MG63 (cell line): ENCODE measurements around the gene OR9G4. TPM values are rescaled to one million over a fixed set of nuclear protein-coding genes. Genes with fewer than 3 reads are reported as not detected.

Source experiments
- DNase-seq: peaks from one replicate; pipeline ENCODE4 v3.0.0-alpha.2; 2020
- H3K27me3 ChIP-seq: fragments of 250-450 bp; sonication (Bioruptor Pico); 2 replicates; pipeline ENCODE4 v1.5.1; 2020; ENCODE audit warnings: mild to moderate bottlenecking, moderate library complexity
- H3K36me3 ChIP-seq: fragments of 250-450 bp; sonication (Bioruptor Pico); 2 replicates; pipeline ENCODE4 v1.5.1; 2020; ENCODE audit warnings: mild to moderate bottlenecking, moderate library complexity
- H3K4me3 ChIP-seq: fragments of 250-450 bp; sonication (Bioruptor Pico); 2 replicates; pipeline ENCODE4 v1.5.1; 2020; ENCODE audit warnings: mild to moderate bottlenecking, moderate library complexity
- H3K9me3 ChIP-seq: fragments of 250-450 bp; sonication (Bioruptor Pico); 2 replicates; pipeline ENCODE4 v1.5.1; 2020; ENCODE audit warnings: mild to moderate bottlenecking, moderate library complexity
- total RNA-seq: library from RNA; depleted of rRNA; stranded (reverse); fragments of >200 nt; shearing (Covaris generic); gene quantifications from 2 replicates; pipeline ENCODE4 v1.2.3, GENCODE V29; 2014; ENCODE audit warnings: low replicate concordance; rRNA removed

OR9G4 gene
- not detected in 2 replicates for total RNA-seq

DNA sequence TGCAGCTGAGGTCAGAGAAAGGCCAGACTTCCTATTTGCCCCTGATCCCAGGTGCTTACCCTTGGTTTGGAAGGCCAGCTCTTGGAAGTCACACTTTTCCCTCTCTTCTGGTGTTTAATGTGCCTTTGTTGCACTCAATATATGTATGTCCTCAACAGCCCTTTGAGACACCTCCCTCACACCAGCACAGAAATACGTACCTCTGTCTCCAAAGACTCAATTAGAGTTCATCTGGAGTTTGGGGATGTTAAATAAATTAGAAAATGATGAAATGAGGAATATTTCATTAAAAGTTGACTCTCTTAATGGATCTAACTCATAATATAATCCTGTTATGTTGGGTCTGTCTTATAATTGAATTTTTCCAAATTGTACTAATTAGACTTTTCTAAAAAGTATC is at the start of gene OR9G4:
OR9G4 (minus strand) TSS at position 101 of the 400 bp plus-strand sequence. CDS start 4,931 bp downstream, outside the sequence.
- Histone ChIP-seq H3K36me3 (no peaks in the 10 kb centered on the region), H3K9me3 (no peaks in the 10 kb centered on the region), H3K27me3 (no peaks in the 10 kb centered on the region; the same call in 1 of the 2 replicates), H3K4me3 (no peak within 1 kb of the TSS)
- DNase-seq, result no peak

GRCh38 chr11:56783448-56784041 is 35.0 kb upstream of the OR9G4 start:
- Histone ChIP-seq H3K36me3 (no peaks in the 10 kb centered on the region), H3K4me3 (no peak overlapping the region), H3K9me3 (no peaks in the 10 kb centered on the region), H3K27me3 (no peaks in the 10 kb centered on the region)
- DNase-seq, result no peak

GRCh38 chr11:56782167-56782847 is 33.8 kb upstream of the OR9G4 start:
- H3K36me3 ChIP-seq, result no peaks in the 10 kb centered on the region
- no peaks in the 10 kb centered on the region for H3K9me3 ChIP-seq
- no peak overlapping the region for H3K4me3 ChIP-seq
- DNase-seq, result no peak
- H3K27me3 ChIP-seq, result no peaks in the 10 kb centered on the region

DNA sequence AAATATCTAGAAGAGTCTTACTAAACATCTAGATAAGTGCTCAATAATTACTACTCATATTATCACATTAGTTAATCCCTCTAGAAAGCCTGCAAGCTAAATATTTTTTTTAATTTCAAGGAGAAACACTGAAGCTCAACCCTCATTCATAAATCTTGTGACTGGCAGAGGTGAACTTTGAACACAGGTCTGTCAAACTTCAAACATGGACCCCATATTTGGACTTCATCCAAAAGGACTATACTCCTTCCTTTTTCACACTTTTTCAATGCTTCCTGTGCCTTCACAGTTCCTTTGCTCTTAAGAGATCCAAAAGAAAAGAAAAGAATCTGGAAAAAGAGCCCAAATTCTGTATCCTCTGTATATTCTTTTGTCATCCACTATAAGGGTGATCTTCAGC is 28.3 kb upstream of the OR9G4 start:
- Histone ChIP-seq H3K27me3 (no peaks in the 10 kb centered on the region), H3K36me3 (no peaks in the 10 kb centered on the region), H3K9me3 (no peaks in the 10 kb centered on the region), H3K4me3 (no peak overlapping the region)
- DNase-seq, result no peak

- H3K36me3 ChIP-seq, result no peaks in the 10 kb centered on the region
- DNase-seq, result no peak
- no peak overlapping the region for H3K4me3 ChIP-seq
- H3K27me3 ChIP-seq, result no peaks in the 10 kb centered on the region
- no peaks in the 10 kb centered on the region for H3K9me3 ChIP-seq
These were observed 16.5 kb upstream of the OR9G4 start for GRCh38 chr11:56764976-56765375.

DNA sequence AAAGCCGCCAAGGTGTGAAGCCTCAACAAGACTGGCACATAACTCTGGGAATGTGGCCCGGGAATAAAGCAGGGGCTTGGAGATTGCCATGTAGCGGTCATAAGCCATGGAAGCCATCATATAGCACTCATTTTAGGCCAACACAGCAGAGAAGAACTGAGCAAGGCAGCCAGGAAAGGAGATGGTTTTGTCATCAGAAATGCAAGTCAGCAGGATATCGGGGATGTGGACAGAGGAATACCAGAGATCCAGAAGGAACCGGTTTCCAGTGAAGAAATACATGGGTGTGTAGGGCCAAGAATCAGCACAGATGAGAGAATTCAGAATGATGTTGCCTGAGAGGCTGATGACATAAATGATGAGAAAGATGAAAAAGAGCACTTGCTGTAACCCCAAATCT is 3.0 kb upstream of the OR9G4 start:
- Histone ChIP-seq H3K4me3 (no peak overlapping the region), H3K27me3 (no peaks in the 10 kb centered on the region; the same call in 1 of the 2 replicates), H3K36me3 (no peaks in the 10 kb centered on the region), H3K9me3 (no peaks in the 10 kb centered on the region)
- no peak for DNase-seq

- no peak for DNase-seq
- Histone ChIP-seq H3K4me3 (no peak overlapping the region), H3K27me3 (no peaks in the 10 kb centered on the region; the same call in 1 of the 2 replicates), H3K9me3 (no peaks in the 10 kb centered on the region), H3K36me3 (no peaks in the 10 kb centered on the region)
These were observed 1.7 kb upstream of the OR9G4 start for GRCh38 chr11:56750190-56750589.

DNA sequence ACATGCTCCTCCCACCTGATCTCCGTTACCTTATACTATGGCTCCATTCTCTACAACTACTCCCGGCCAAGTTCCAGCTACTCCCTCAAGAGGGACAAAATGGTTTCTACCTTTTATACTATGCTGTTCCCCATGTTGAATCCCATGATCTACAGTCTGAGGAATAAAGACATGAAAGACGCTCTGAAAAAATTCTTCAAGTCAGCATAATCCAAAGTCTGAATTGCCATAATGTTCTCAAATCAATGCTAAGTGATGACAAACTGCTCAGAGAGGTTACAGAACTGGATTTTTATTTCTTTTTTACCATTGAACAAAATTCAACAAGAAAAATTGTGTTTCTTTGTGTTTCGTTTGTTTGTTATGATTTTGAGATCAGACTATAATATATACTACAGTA is 7.6 kb downstream of the OR9G4 start:
- Histone ChIP-seq H3K9me3 (no peaks in the 10 kb centered on the region), H3K36me3 (no peaks in the 10 kb centered on the region), H3K4me3 (no peak overlapping the region), H3K27me3 (no peaks in the 10 kb centered on the region)
- no peak for DNase-seq

- Histone ChIP-seq H3K4me3 (no peak overlapping the region), H3K27me3 (no peaks in the 10 kb centered on the region), H3K9me3 (no peaks in the 10 kb centered on the region), H3K36me3 (no peaks in the 10 kb centered on the region)
- DNase-seq, result no peak
These were observed 8.4 kb downstream of the OR9G4 start for GRCh38 chr11:56740107-56740506.

DNA sequence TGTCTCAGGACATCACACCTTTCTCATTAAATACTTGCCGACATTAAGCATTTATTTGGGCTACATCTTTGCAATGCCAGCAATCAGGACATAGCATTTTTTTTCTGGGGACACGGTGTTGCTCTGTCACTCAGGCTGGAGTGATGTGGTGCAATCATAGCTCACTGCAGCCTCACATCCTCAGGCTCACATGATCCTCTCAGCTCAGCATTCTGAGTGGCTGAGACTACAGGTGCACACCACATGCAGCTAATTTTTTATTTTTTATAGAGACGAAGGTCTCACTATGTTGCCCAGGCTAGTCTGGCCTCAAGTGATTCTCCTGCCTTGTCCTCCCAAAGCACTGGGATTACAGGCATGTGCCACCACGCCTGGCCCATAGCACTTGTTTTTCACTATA is 28.0 kb downstream of the OR9G4 start:
- no peak for DNase-seq
- H3K9me3 ChIP-seq, result no peaks in the 10 kb centered on the region
- H3K27me3 ChIP-seq, result no peaks in the 10 kb centered on the region
- H3K36me3 ChIP-seq, result no peaks in the 10 kb centered on the region
- H3K4me3 ChIP-seq, result no peak overlapping the region

GRCh38 chr11:56716379-56716854 is 32.1 kb downstream of the OR9G4 start:
- Histone ChIP-seq H3K4me3 (no peak overlapping the region), H3K27me3 (no peaks in the 10 kb centered on the region), H3K9me3 (no peaks in the 10 kb centered on the region), H3K36me3 (no peaks in the 10 kb centered on the region)
- DNase-seq, result no peak

- Histone ChIP-seq H3K36me3 (no peaks in the 10 kb centered on the region), H3K27me3 (no peaks in the 10 kb centered on the region), H3K4me3 (no peak overlapping the region), H3K9me3 (no peaks in the 10 kb centered on the region)
- no peak for DNase-seq
These were observed 34.3 kb downstream of the OR9G4 start for GRCh38 chr11:56714206-56714605.

DNA sequence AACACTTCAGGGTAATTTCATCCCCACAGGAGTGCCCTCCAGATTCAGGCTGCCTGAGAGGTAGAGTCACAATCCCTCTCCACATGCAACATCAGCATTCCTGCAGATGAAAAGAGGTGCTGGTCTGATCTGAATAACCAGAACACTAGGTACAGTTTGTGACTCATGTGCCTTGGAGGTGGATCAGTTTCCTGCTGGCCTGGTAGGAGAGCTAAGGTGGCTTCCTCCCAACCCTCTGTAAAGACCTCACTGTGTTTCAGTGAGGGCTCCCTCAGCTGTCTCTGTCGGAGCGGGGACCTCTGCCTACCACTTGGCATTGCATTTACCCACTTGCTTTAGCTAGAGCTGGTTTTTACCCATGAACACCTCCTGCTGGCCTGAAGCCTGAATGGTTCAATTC is 42.0 kb downstream of the OR9G4 start:
- no peaks in the 10 kb centered on the region for H3K27me3 ChIP-seq
- H3K36me3 ChIP-seq, result no peaks in the 10 kb centered on the region
- DNase-seq, result no peak
- H3K4me3 ChIP-seq, result no peak overlapping the region
- H3K9me3 ChIP-seq, result no peaks in the 10 kb centered on the region

DNA sequence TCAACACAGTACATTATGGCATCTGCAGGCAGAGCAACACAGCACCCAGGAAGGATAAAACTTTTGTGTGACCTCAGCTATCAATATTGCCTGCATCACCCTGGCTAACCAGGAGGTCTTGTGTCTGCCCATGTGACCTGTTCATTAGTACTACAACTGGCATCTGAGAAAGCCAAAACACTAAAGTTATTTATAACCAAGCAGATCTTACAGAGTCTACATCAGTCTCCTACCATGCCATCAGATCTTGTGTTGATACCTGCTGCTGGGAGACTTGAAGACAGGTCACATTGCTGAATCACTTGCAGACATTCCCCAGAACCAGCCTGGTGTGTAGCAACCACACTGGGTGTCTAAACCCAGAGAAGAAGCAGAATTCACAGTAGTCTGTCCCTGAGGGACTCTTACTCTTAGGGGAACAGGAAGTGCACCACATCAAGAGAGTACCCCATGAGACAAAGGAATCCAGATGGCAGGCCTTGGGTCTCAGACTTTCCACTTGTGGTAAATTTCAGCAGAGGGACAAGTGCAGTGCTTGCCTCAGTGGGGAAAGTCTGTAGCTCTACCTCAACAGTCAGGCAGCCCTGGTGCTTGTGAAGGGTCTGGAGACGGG is 42.6 kb downstream of the OR9G4 start:
- Histone ChIP-seq H3K27me3 (no peaks in the 10 kb centered on the region), H3K9me3 (no peaks in the 10 kb centered on the region), H3K36me3 (no peaks in the 10 kb centered on the region), H3K4me3 (no peak overlapping the region)
- no peak for DNase-seq

DNA sequence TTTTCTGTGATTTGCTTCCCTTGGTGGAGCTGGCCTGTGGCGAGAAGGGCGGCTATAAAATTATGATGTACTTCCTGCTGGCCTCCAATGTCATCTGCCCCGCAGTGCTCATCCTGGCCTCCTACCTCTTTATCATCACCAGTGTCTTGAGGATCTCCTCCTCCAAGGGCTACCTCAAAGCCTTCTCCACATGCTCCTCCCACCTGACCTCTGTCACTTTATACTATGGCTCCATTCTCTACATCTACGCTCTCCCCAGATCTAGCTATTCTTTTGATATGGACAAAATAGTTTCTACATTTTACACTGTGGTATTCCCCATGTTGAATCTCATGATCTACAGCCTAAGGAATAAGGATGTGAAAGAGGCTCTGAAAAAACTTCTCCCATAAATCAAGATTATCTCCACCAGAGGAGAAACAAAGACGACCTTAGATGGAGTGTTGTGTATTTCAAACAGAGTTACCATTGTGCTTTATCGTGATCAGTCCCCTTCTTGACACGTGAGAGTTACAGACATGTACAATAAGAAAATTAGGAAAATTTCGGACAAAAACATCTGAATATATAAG is 47.5 kb downstream of the OR9G4 start:
- Histone ChIP-seq H3K36me3 (no peaks in the 10 kb centered on the region), H3K27me3 (no peaks in the 10 kb centered on the region), H3K9me3 (no peaks in the 10 kb centered on the region), H3K4me3 (no peak overlapping the region)
- no peak for DNase-seq

DNA sequence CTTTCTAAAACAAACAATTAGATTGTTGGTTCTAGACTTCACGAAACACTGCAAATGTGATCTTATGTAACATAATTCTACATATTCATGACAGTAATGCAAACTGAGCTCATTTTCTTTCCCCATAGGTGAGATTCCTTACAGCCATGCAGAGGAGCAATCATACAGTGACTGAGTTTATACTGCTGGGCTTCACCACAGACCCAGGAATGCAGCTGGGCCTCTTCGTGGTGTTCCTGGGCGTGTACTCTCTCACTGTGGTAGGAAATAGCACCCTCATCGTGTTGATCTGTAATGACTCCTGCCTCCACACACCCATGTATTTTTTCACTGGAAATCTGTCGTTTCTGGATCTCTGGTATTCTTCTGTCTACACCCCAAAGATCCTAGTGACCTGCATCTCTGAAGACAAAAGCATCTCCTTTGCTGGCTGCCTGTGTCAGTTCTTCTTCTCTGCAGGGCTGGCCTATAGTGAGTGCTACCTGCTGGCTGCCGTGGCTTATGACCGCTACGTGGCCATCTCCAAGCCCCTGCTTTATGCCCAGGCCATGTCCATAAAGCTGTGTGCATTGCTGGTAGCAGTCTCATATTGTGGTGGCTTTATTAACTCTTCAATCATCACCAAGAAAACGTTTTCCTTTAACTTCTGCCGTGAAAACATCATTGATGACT is 48.1 kb downstream of the OR9G4 start:
- DNase-seq, result no peak
- Histone ChIP-seq H3K27me3 (no peaks in the 10 kb centered on the region), H3K36me3 (no peaks in the 10 kb centered on the region), H3K9me3 (no peaks in the 10 kb centered on the region), H3K4me3 (no peak overlapping the region)

DNA sequence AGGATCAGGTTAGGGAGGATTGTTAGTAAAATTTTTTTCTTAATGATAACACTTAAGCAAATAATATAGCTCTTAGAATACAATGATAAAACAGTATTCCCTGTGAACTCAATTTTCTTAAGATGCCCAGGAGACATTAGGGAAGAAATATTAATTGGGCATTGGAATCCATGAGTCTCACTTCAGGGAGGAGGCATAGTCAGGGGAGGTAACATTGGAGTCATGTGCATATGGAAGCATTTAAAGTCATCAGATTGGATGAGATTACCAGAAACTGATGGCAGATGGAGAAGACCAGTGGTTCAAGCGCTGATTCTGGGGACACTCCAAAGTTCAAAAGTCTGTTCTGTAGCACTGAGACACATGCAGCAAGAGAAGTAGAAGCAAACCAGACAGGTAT is 49.7 kb downstream of the OR9G4 start, which contains the start of gene OR9G1:
OR9G1 (plus strand) TSS at position 301 of the 400 bp plus-strand sequence. CDS start 1,293 bp downstream, outside the sequence.
- Histone ChIP-seq H3K9me3 (no peaks in the 10 kb centered on the region), H3K27me3 (no peaks in the 10 kb centered on the region), H3K36me3 (no peaks in the 10 kb centered on the region), H3K4me3 (no peak within 1 kb of the TSS)
- DNase-seq, result no peak
